Loucy (cell line): ENCODE results near the gene ZNF726.
"Not testable (repeated sequence)": the region's sequence is repeated elsewhere in the genome, so short reads cannot be mapped to it uniquely, and the experiment has no call there.

Source experiments
- H2AFZ ChIP-seq: fragments of 200-600 bp; sonication (generic); 2 replicates; pipeline ENCODE4 v1.6.0; 2016; ENCODE audit warnings: antibody characterized with exemption, mild to moderate bottlenecking, low read length, moderate library complexity
- H3F3A ChIP-seq: fragments of 200-600 bp; 2 replicates; pipeline ENCODE4 v1.6.0; 2016; ENCODE audit warnings: antibody characterized with exemption, low read depth, mild to moderate bottlenecking
- H3K27me3 ChIP-seq: fragments of 200-600 bp; sonication (generic); 2 replicates; pipeline ENCODE4 v1.6.1; 2014; ENCODE audit warnings: low read length, mild to moderate bottlenecking; ENCODE audit not compliant: insufficient read depth, poor library complexity, severe bottlenecking
- H3K36me3 ChIP-seq: fragments of 200-600 bp; sonication (generic); 2 replicates; pipeline ENCODE4 v1.6.1; 2016; ENCODE audit warnings: low read length; ENCODE audit not compliant: insufficient read depth
- H3K4me1 ChIP-seq: fragments of 200-600 bp; sonication (generic); 2 replicates; pipeline ENCODE4 v1.5.1; 2014; ENCODE audit warnings: low read length, mild to moderate bottlenecking; ENCODE audit not compliant: insufficient read depth, poor library complexity, severe bottlenecking
- H3K4me2 ChIP-seq: fragments of 200-600 bp; sonication (generic); 2 replicates; pipeline ENCODE4 v1.6.0; 2014; ENCODE audit warnings: antibody characterized with exemption, low read length, low read depth, mild to moderate bottlenecking; ENCODE audit not compliant: poor library complexity, severe bottlenecking
- H3K4me3 ChIP-seq: fragments of 200-600 bp; sonication (generic); 2 replicates; pipeline ENCODE4 v1.5.1; 2014; ENCODE audit warnings: low read length, mild to moderate bottlenecking, mixed read lengths; ENCODE audit not compliant: poor library complexity, severe bottlenecking
- H3K79me2 ChIP-seq: fragments of 200-600 bp; sonication (generic); 2 replicates; pipeline ENCODE4 v1.6.1; 2014; ENCODE audit warnings: low read length; ENCODE audit not compliant: insufficient read depth
- H3K9ac ChIP-seq: fragments of 200-600 bp; sonication (generic); 2 replicates; pipeline ENCODE4 v1.6.0; 2014; ENCODE audit warnings: mild to moderate bottlenecking, low read depth, low read length, moderate library complexity; ENCODE audit not compliant: poor library complexity, severe bottlenecking
- H3K9me2 ChIP-seq: fragments of 200-600 bp; sonication (generic); replicated peaks from 2 replicates; pipeline ENCODE4 v1.6.1; 2016; ENCODE audit warnings: low read depth, low read length, mixed read lengths
- H3K9me3 ChIP-seq: fragments of 200-600 bp; sonication (generic); 2 replicates; pipeline ENCODE4 v1.6.1; 2014; ENCODE audit warnings: mild to moderate bottlenecking, antibody characterized with exemption, low read length, low read depth; ENCODE audit not compliant: insufficient read depth
- H4K20me1 ChIP-seq: fragments of 200-600 bp; sonication (generic); 2 replicates; pipeline ENCODE4 v1.6.0; 2014; ENCODE audit warnings: antibody characterized with exemption, low read length, mild to moderate bottlenecking; ENCODE audit not compliant: insufficient read depth, poor library complexity, severe bottlenecking
- EZH2phosphoT487 ChIP-seq: fragments of 200-600 bp; IDR thresholded peaks from 2 replicates; pipeline ENCODE4 v1.6.1; 2018; ENCODE audit warnings: antibody characterized with exemption, mild to moderate bottlenecking, moderate library complexity, borderline replicate concordance
- TF ChIP-seq, protein P1 (sequence below): fragments of 200-600 bp; sonication (generic); conservative IDR thresholded peaks from 2 replicates; pipeline ENCODE4 v1.5.1; 2014; ENCODE audit warnings: mild to moderate bottlenecking, antibody characterized with exemption, low read length

ZNF726 gene

GRCh38 chr19:23932878-23933277 lies 18.2 kb downstream of the ZNF726 start:
- no peak for TF ChIP-seq EZH2phosphoT487
- TF ChIP-seq, protein P1, sequence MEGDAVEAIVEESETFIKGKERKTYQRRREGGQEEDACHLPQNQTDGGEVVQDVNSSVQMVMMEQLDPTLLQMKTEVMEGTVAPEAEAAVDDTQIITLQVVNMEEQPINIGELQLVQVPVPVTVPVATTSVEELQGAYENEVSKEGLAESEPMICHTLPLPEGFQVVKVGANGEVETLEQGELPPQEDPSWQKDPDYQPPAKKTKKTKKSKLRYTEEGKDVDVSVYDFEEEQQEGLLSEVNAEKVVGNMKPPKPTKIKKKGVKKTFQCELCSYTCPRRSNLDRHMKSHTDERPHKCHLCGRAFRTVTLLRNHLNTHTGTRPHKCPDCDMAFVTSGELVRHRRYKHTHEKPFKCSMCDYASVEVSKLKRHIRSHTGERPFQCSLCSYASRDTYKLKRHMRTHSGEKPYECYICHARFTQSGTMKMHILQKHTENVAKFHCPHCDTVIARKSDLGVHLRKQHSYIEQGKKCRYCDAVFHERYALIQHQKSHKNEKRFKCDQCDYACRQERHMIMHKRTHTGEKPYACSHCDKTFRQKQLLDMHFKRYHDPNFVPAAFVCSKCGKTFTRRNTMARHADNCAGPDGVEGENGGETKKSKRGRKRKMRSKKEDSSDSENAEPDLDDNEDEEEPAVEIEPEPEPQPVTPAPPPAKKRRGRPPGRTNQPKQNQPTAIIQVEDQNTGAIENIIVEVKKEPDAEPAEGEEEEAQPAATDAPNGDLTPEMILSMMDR: no peak
- Histone ChIP-seq H3K79me2 (no peaks in the 10 kb centered on the region), H3K36me3 (peaks cover 7% of the 10 kb centered on the region; the same call in 1 of the 2 replicates), H3K9me3 (peaks cover 25% of the 10 kb centered on the region; the same call in 1 of the 2 replicates), H3K9ac (no peak overlapping the region), H3F3A (no peaks in the 10 kb centered on the region), H3K4me3 (no peak overlapping the region), H3K27me3 (no peaks in the 10 kb centered on the region), H4K20me1 (no peaks in the 10 kb centered on the region), H3K9me2 (no peaks in the 10 kb centered on the region), H3K4me2 (no peak overlapping the region), H3K4me1 (no peaks in the 10 kb centered on the region), H2AFZ (no peak overlapping the region)

DNA sequence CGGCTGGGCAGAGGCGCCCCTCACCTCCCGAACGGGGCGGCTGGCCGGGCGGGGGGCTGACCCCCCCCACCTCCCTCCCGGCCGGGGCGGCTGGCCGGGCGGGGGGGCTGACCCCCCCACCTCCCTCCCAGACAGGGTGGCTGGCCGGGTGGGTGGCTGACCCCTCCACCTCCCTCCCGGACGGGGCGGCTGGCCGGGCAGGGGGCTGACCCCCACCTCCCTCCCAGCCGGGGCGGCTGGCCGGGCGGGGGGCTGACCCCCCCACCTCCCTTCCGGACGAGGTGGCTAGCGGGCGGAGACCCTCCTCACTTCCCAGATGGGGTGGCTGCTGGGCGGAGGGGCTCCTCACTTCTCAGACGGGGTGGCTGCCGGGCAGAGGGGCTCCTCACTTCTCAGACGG lies 22.3 kb downstream of the ZNF726 start:
- not testable (repeated sequence) for H3K36me3 ChIP-seq, H3K9me2 ChIP-seq, H4K20me1 ChIP-seq, H3K4me3 ChIP-seq, H3F3A ChIP-seq, H3K9ac ChIP-seq, H3K27me3 ChIP-seq, H3K79me2 ChIP-seq, H3K4me2 ChIP-seq, H3K4me1 ChIP-seq, H2AFZ ChIP-seq
- H3K9me3 ChIP-seq: peaks cover 19% of the 10 kb centered on the region; the same call in 1 of the 2 replicates

GRCh38 chr19:23943411-23943810 lies 28.7 kb downstream of the ZNF726 start:
- Histone ChIP-seq H3K4me1 (no peaks in the 10 kb centered on the region), H3K27me3 (no peaks in the 10 kb centered on the region), H3K36me3 (peaks cover 4% of the 10 kb centered on the region; the same call in 1 of the 2 replicates), H3K4me3 (no peak overlapping the region), H3K4me2 (no peak overlapping the region), H4K20me1 (no peaks in the 10 kb centered on the region), H3F3A (no peaks in the 10 kb centered on the region), H3K9me3 (peaks cover 3% of the 10 kb centered on the region; the same call in 1 of the 2 replicates), H3K9ac (no peak overlapping the region), H3K79me2 (no peaks in the 10 kb centered on the region), H2AFZ (no peak overlapping the region), H3K9me2 (no peaks in the 10 kb centered on the region)
- no peak for TF ChIP-seq EZH2phosphoT487
- TF ChIP-seq, protein P1: no peak

DNA sequence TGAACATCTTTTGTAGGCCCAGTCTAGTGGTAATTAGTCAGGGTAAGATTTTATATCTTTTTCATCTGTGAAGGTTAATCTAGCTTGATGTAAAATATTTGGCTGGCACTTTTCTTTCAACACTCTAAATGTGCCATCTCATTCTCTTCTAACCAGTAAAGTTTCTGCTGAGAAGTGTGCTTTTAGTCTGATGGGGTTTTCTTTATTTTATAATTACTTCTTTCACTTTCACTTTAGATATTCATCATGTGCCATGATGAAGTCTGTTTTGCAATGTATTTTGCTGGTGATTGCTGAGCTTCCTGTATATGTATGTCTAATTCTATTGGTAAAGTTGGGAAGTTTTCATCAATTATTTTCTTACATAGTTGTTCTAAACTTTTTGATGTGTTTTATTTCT lies 31.9 kb downstream of the ZNF726 start:
- no peaks in the 10 kb centered on the region for H3K9me2 ChIP-seq
- no peak overlapping the region for H3K9ac ChIP-seq
- H3K27me3 ChIP-seq: no peaks in the 10 kb centered on the region
- no peaks in the 10 kb centered on the region for H3K4me1 ChIP-seq
- H2AFZ ChIP-seq: no peak overlapping the region
- TF ChIP-seq, protein P1: no peak
- no peak for TF ChIP-seq EZH2phosphoT487
- no peaks in the 10 kb centered on the region for H3K79me2 ChIP-seq
- H4K20me1 ChIP-seq: no peaks in the 10 kb centered on the region
- peak overlapping the region; percentile 10 for H3K4me3 ChIP-seq
- H3F3A ChIP-seq: no peaks in the 10 kb centered on the region
- no peaks in the 10 kb centered on the region for H3K9me3 ChIP-seq
- H3K36me3 ChIP-seq: peaks cover 4% of the 10 kb centered on the region; the same call in 1 of the 2 replicates
- peak overlapping the region; percentile 4 for H3K4me2 ChIP-seq
